HG02943 (cell line): Measurements from ENCODE around the gene ATXN10.
"Not testable (repeated sequence)": the region's sequence is repeated elsewhere in the genome, so short reads cannot be mapped to it uniquely, and the experiment has no call there.

Experiments used
- ATAC-seq: cut with Tn5 transposase; IDR thresholded peaks from one replicate; pipeline ENCODE4 v1.9.1; 2021; ENCODE audit warnings: mild to moderate bottlenecking, low read depth, moderate library complexity; ENCODE audit not compliant: unreplicated experiment

ATXN10 gene, protein sequence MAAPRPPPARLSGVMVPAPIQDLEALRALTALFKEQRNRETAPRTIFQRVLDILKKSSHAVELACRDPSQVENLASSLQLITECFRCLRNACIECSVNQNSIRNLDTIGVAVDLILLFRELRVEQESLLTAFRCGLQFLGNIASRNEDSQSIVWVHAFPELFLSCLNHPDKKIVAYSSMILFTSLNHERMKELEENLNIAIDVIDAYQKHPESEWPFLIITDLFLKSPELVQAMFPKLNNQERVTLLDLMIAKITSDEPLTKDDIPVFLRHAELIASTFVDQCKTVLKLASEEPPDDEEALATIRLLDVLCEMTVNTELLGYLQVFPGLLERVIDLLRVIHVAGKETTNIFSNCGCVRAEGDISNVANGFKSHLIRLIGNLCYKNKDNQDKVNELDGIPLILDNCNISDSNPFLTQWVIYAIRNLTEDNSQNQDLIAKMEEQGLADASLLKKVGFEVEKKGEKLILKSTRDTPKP

DNA sequence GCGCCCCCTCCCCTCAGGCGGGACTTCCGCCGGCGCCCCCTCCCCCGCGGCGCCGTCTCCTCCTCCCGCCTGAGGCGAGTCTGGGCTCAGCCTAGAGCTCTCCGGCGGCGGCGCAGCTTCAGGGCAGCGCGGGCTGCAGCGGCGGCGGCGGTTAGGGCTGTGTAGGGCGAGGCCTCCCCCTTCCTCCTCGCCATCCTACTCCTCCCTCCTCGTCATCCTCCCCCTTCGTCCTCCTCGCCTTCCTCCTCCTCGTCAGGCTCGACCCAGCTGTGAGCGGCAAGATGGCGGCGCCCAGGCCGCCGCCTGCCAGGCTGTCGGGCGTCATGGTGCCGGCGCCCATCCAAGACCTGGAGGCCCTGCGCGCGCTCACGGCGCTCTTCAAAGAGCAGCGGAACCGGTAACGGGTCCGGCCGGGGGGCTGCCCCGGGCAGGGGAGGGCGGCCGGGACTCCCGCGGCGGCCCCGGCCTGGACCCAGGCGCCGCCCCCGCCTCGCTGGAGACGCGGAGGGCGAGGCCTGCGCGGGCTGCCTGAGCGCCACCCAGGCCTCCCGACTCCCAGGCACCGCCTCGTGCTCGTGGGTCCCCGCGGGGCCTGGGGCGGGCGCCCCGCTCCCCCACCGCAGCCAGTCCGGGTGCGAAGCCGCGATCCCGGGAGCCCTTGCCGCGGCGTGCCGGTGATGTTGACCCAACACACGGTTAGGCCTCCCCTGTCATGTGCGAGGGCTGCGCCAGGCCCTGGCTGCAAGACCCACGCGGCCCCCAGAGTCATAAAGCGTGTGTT, at the start of gene ATXN10:
ATXN10 (plus strand) TSS at position 52 of the 781 bp plus-strand sequence; CDS start at position 282, 230 bp downstream.
- peak; percentile 62 for ATAC-seq

DNA sequence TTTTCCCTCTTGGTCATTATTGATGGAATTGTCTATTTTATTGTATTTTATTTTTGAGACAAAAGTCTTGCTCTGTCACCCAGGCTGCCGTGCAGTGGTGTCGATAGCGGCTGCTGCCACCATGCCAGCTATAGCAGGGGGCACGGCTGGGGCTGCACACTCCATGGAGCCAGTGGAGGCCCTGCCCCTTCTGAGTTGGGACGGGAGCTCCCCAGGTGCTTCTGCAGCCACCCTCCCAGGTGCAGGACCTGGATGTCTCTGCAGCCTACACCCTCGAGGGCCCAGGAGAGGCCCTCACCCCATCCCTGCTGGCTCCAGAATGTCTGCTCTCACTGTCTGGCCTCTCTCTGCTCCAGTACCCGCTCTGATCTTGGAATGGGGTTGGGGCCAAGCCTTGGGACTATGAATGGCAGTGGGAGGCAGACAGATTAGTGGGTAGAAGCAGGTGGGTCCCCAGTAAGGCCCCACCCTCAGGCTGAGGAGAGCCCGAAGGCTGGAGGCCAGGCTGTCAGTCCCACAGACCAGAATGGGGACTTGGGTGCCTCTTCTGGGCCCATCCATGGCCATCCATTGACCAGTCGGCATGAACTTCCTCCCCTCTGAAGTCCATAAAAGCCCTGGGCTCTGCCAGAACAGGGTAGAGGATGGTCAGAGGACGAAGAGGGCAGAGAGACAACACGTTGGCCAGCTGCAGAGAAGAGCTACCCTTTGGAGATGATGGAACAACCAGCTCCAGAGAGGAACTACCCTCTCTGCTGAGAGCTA, 49.6 kb upstream of the ATXN10 start:
- no peak for ATAC-seq

DNA sequence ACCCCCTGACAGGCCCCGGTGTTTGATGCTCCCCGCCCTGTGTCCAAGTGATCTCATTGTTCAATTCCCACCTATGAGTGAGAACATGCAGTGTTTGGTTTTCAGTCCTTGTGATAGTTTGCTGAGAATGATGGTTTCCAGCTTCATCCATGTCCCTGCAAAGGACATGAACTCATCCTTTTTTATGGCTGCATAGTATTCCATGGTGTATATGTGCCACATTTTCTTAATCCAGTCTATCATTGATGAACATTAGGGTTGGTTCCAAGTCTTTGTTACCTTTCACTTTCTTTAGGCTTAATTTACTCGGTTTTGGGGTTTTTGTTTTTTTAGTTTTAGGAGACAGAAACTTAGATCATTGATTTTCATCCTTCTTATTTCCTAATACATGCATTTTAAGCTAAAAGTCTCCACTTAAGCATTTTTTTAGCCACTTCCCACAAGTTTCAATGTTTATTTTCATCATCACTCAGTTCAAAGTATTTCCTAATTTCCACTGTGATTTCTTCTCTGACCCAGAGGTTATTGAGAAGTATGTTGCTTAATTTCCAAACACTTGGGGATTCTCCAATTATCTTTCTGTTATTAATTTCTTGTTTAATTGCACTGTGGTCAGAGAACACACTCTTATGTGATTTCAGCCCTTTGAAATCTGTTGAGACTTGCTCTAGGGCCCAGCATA, 48.0 kb upstream of the ATXN10 start:
- ATAC-seq, result not testable (repeated sequence)

DNA sequence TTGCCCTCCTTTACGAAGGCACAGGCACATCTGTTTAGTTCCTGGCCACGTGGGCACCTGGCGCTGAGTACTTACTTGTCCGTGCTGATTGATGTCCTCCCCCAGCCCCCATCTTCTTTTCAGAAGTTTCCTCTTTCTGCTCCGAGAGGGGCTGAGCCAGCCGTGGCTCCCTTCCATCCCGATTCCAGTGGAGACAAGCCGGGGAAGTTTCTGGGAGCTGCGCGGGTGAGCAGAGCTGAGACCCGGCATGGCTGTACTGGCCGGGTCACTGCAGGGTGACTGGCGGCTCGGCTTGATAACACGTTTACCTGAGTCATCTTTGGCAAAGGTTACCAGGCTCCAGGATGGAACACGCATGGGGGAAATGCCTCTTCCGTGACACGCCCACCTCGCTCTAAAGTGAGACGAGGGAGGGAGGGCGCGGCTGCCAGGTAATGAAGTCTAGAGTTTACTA, 45.4 kb upstream of the ATXN10 start:
- no peak for ATAC-seq

DNA sequence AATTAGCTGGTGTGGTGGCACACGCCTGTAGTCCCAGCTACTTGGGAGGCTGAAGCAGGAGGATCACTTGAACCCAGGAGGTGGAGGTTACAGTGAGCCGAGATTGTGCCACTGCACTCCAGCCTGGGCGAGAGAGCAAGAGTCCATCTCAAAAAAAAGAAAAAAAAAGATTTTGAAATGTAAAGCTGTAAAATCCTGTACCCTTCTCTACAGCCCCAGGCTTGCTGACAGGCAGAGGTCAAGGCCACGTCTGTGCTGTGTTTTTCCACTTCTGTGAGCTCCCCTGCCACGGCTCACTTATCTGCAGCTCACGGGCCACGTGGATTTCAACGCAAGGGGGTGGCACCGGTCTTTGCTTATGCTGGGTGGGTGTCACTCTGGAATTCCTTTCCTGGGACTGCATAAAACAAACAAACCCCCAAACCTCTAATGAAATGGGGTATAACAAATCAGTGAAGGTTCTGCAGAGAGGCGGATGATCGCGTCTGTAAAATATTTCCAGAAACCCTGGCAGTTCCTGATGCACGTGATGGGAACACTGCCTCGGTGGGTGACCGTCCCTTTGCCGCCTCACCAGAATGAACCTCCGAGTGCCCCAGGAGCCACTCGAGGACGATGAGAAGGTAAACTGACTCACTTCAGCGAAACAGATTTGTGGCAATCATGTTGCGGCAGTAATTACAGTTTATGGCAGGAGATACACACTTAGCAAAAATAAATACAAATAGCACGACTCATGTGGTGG, 44.0 kb upstream of the ATXN10 start:
- no peak for ATAC-seq

DNA sequence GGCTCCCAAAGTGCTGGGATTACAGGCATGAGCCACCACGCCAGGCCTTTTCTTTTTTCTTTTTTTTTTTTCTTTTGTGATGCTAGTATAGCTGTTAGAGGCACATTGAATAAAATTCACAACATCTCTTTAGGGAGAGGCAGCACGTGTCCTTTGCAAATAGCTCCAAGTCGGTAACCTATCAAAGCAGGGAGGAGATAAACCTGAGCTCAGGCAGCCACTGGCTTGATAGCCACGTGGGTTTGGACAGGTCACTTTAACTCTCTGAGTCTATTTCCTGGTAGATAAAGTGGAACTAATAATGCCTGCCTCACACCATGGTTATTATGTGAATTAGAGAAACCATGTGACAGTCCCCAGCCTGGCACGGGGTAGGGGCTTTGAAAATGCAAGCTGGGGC, 43.1 kb upstream of the ATXN10 start:
- ATAC-seq, result no peak

DNA sequence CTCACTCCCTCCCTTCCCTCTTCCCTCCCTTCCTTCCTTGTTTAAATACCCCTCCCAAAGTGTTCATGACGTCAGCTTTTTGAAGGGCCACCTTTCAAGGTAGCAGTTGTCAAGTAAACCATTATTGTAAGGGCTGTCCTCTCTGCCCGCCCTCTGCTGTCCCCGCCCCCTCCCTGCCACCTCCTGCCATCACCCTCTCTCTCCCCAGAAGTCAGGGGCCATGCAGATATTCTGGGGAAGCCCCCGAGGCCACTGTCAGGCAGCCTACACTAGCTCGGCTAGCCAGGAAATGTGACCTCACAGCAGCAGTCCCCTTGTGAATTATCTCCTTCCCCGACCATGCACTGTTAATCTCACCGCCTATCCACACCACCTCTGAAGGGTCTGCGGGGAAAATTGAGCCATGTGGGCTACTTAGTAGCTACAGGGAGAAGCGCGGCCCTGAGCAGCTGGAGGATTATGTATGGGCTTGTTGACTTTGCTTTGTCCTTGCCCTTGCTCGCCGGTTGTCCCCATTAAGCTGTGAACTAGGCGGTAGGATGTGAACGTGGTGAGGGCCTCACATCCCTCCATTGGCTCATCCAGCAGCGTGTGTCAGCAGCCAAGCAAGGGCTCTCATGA, 42.1 kb upstream of the ATXN10 start:
- no peak for ATAC-seq

DNA sequence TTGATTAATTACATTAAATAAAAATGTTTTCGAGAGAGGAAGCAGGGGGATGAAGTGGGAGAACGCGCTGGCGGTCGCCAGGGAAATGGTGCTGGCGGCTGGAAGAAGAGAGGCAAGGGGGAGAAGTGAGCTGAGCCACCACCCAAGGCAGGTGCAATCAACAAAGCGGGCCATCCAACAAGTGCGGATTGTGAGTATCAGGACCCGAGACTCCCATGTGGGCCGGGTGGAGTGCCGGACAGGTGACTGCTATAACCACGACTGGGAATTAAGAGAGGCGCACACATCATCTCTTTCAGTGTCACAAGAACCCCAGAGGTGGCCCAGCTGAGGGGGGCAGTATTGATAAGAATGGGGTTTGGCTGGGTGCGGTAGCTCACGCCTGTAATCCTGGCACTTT, 41.2 kb upstream of the ATXN10 start:
- no peak for ATAC-seq

DNA sequence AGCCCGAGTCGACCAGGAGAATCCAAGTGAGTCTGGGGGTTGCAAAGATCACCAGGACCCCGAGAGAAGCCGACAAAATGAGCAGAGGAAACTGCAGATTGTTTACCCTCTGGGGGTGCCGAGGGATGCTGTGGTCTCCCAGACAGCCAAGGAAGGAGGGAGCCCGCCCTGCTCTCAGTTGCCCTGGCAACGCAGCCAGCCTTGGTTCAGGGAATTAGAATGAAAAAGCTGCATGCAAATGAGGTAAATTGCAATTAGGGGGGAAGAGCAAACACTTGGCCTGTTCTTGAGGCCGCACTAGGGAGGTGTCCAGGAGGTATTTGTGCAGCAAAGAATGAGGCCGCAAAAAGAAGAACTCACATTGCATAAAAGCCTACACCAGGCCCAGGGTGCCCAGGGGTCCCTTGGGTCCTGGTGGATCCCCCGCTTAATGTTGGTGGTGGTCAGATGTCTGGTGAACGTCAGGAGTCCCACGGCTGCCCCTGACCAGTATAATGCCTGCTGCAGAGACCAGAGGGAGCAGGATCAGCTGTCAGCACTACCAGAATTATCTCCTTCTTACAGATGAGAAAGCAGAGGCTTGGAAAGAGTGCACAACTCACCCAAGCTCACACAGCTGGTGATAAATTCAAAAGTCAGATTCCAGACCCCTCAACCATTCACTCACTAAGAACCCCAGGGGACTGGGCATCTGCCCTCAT, 40.3 kb upstream of the ATXN10 start:
- no peak for ATAC-seq

DNA sequence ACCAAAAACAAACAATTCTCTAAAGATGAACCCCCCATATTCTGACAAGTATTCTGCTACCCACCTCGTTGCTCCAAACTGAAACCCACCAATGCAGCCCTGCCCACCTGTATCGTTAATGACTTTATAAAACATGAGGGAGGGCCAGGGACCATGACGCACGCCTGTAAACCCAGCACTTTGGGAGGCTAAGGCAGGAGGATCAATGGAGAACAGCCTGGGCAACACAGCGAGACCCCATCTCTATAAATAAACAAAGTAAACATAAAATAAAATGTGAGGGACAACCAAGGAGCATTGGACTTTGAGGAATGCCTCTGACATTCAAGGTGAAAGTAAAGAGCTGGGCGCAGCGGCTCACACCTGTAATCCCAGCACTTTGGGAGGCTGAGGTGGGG, 39.8 kb upstream of the ATXN10 start:
- ATAC-seq, result no peak

DNA sequence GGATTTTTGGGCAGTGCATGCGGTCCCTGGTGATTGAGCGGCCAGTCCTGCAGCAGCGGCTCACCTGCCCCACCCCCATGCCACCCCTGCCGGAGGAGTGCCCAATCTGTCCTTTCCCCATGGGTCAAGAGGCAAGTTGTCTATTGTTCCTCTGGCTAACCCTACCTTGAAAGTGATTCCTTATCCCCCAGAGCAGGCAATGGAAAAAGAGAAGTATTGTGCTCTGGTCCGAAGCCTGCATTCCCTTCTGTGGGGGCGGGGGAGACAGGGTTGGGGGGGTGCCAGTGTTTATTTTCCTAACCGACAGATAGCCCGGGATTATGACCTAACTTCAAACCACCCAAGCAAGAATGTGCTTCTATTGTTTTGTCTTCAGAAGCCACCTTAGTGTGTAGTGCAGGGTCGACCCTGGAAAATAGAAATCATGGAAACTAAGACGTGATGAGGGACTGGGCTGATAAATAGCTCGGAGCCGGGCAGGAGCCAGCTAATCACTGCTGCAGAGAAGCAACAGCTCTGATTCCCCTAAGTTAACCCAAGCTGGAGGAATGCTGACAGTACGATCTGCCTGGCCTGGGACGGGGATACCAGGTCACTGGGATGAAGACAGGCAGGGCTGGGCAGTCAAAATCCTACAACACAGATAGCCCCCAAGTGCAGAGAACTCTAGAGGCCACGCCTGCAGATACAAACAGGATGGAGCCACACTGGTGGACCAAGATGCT, 38.7 kb upstream of the ATXN10 start:
- ATAC-seq, result no peak

DNA sequence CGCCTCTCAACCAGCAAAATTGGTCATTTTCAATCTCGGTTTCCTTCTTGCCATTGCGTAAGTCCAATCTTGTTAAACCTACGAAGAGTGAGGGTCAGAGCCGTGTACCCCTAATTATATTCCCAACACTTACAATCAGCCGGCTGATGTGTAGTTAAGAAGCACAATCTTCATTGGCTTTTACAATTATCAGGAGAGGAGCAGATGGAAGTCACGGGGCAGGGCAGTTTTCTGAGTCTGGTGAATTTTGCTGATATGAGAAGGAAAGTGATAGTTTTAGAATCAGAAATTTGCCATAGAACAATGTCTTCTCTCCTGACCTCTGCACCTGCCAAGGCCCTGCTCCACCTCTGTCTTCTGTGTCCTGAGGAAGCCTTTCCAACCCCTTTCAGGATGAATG, 35.0 kb upstream of the ATXN10 start:
- ATAC-seq, result no peak

DNA sequence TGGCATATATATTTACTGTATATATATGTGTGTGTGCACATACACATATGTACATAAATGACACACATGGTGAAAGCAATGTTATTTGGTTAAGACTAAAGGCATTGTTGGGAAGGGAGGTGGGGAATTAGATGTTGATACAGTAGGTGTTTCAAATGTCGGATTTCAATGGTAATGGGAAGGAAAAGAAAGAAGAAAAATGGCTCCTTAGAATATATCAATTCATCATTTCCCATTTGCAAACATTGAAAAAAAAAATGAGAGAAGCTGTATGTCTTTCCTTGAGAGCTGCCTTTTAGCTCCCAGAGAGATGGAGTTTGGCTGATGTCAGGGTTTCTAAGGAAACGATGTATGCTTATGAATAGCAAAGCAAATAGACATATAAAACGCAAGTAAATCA, 33.4 kb upstream of the ATXN10 start:
- ATAC-seq, result no peak

DNA sequence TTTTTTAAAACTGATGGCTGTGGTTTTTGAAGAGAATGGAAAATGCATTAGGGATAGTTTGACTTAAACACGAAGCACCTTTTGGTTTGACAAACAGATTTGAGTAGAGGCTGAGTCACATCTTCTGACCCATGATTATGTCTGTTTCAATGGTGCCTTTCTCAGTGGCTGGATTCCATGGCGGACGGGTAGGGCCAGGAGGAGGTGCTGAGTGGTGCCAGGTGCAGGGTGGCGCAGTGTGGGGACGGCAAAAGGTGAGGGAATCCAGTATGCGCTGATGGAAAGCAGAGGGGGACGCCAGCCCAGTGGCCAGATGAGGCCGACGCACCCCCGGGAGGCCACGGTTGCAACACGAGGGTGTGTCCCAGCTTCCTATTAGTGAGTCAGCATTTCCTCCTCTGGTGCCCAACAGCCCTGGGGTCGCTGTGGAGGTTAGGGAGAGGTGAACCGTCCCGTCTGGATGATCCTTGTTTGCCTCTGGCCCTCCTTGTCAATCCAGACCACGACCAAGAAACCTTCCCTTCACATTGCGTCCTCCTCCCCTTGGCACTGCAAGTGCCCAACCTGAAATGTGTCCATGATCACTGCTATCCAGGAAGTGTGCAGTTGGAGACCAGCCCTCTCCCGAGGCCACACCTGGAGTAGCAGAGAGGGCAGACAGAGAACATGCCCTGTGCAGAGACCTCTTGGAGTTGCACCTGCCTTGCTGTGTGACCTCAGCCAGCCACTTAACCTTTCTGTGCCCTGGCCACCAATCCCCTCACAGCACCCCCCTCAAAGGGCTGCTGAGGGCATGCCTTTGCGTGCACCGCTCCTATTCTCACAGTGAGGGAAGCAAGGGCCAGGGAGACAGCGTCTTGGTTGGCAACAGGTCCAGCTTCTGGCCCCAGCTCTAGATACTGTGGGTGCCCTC, 32.5 kb upstream of the ATXN10 start:
- ATAC-seq, result no peak

DNA sequence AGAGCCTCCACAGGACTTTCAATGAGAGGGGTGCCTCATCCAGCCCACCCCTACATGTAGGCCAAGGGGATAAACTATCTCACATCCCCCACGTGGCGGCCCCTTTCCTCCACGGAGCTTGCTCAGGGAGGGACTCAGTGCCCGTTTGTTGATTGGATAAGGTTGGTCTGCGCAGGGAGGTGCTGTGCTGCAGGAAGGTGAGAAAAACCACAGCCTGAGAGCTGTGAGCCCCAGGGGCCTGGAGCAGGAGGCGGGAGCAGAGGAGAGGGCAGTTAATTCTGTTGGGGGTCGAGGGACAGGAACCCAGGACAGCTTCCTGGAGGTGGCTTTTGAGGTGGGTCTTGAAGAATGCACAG, 31.9 kb upstream of the ATXN10 start:
- no peak for ATAC-seq

DNA sequence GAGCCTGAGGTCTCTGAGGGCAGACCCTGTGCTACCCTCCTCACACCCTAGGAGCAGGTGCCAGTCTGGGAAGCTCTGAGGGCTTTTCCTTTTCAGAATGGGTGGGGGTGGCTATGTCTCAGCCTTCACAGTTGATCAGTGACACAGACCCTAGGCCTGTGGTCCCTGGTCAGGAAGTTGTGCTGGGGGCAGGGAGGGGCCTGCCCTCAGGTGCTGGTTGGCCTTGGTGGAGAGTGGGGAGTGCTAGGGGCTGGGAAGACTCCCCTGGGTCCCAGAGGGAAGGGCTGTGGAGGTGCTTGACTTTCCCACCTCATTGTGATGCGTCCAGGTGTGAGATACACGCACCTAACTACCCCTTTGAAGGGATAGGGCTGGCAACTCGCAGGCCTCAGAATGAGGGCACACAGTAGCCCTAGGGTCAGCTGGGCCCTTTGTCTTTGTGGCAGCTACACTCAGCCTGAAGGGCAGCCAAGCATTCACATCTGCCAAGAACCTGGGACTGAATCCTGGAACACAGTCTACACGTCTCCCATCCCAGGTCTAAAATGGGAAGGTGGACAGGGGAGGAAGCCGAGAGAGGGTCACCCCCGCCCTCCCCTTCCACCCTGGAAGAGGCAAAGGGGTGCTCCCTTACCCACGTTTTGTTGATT, 31.2 kb upstream of the ATXN10 start:
- no peak for ATAC-seq
